Measurements from ENCODE around the gene SLC37A1.
"Not testable (repeated sequence)": the region's sequence is repeated elsewhere in the genome, so short reads cannot be mapped to it uniquely, and the experiment has no call there.

Gene SLC37A1

GRCh38 chr21:42597487-42598158, 84.0 kb downstream of the SLC37A1 start:
- no peak for DNase-seq

- no peak for DNase-seq
Observed at GRCh38 chr21:42598159-42598735, 84.6 kb downstream of the SLC37A1 start.

DNA sequence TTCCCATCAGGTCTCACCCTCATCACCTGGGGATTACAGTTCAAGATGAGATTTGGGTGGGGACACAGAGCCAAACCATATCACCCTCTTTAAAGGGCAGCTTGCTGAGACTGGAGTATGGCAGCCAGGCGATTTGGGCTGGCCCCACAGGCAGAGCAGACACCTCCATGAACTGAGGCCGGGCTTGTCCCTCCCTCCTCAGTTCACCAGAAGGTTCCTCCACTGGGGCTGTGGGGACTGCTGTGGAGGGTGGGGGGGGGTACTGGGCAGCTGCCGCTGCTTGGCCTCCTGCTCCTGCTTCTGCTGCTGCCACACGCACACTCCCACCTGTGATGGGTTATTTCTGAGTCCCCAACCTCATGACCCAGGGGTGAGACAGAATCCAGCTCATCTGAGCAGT, 85.8 kb downstream of the SLC37A1 start:
- no peak for DNase-seq

DNA sequence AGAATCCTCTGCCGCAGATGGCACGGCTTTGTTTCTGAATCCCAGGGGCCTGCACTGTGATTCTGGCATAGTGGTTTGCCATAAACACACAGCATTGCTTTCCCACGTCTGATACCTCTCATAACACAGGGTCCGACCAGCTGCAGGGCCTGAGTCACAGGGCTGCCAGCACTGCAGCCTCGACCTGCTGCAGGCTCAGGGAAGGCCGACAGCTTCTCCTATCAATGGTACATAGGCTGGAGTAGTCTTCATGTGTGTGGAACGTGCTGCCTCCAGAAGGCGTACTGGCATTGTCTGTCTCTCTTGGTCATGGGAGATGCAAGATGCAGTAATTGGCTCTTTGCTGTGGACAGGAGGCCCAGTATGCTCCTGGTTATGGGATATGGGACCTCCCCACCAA, 86.3 kb downstream of the SLC37A1 start:
- DNase-seq = no peak

DNA sequence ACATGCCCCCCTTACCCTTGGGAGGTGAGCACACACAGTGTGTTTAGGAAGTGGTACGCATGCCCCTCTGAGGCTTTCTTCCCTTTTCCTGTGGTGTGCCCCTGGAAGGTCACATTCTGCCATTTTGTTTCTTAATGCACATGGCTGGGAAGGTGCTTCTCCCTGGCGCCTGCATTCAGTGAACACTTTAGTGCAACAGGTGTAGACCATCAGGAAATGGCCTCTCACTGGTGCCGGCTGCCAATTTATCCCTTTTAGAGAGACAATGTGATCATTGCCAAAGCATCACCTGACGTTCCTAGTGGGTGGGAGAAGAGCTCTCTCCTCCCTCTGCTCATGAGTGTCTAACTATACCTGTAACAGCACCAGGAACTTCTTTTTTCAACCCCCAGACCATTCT, 88.0 kb downstream of the SLC37A1 start:
- DNase-seq = no peak

GRCh38 chr21:42607102-42607501, 93.5 kb downstream of the SLC37A1 start:
- DNase-seq = no peak

DNA sequence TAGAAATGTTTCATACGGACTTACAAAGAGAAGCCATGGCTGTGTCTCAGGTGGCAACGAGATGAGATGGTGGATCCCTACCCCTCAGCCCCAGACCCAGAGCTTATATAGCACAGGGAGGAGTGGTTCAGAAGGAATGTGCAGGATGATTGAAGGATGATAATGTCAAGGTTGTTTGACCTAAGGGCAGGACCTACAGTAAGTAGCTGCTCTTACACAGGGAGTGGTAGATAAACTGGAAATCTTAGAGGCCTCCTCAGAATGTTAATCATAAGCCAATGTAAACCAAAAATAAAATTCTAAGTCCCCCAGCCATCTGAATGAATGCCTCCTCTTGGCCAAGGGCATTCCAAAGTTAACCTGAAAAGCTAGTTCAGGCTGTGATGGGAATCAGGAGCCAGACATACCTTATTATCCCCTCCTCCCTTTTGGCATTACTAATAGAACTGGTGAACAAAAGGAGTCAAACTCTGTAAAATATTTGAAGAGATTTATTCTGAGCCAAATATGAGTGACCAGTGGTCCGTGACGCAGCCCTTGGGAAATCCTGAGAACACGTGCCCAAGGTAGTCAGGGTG, 94.0 kb downstream of the SLC37A1 start:
- DNase-seq = no peak

- DNase-seq = no peak
Observed at GRCh38 chr21:42608446-42608845, 94.8 kb downstream of the SLC37A1 start.

- DNase-seq = no peak
Observed at GRCh38 chr21:42609811-42610210, 96.2 kb downstream of the SLC37A1 start.

GRCh38 chr21:42611852-42612251, 98.2 kb downstream of the SLC37A1 start:
- DNase-seq = no peak

- no peak for DNase-seq
Observed at GRCh38 chr21:42612390-42612789, 98.7 kb downstream of the SLC37A1 start.

GRCh38 chr21:42613756-42614155, 100.1 kb downstream of the SLC37A1 start:
- no peak for DNase-seq

DNA sequence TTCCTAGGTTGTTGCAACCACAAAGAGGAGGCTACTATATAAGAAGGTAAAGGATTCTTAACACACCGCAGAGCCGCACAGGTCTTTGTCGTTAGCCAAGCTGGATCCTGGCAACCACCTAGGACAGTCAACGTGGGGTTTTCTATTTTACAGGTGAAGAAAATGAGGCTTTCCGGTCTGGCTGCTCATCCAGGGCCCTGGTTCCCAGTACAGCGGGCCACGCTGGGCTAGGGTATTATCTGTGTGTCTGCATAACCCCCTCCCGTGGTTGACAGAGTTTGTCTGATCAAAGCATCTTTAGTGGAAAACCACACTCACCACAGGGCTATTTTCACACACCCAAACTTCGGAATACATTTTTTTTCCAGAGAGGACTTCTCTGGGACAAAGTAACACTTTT, 100.7 kb downstream of the SLC37A1 start:
- DNase-seq = no peak

DNA sequence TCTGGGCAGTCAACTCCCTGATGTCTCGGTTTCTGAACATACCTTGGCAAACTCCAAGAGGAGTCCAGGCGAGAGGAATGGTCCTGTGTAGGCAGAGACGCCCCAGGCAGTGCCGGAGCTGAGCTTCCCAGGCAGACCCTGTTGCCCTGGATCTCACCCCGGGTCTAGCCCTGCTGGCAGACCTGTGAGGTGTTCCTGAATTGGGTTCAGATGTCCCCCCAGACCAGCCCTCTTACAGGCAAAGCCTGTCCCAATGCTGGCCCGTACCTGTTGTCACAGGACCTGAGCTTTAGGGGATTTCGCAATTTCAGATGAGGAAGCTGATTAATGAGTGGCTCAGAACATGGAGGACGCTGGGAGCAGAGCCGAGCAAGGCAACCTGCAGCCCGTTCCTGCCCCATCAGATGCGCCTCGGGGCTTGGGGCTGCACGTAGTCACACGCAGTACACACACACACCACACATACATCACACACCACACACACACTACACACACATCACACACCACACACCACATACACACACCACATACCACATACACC, 101.2 kb downstream of the SLC37A1 start:
- no peak for DNase-seq

DNA sequence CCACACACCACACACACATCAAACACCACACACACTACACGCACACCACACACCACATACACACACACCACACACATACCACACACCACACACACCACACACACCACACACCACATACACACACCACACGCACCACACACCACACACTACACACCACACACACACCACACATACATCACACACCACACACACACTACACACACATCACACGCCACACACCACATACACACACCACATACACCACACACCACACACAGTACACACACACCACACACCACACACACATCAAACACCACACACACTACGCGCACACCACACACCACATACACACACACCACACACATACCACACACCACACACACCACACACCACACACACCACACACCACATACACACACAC, 101.7 kb downstream of the SLC37A1 start:
- DNase-seq = not testable (repeated sequence)

- DNase-seq = no peak
Observed at GRCh38 chr21:42615924-42616323, 102.3 kb downstream of the SLC37A1 start.

GRCh38 chr21:42616446-42616845, 102.8 kb downstream of the SLC37A1 start:
- peak in 1 of 2 donors; percentile 20 for DNase-seq

- DNase-seq = no peak
Observed at GRCh38 chr21:42616941-42617340, 103.3 kb downstream of the SLC37A1 start.

- no peak for DNase-seq
Observed at GRCh38 chr21:42617486-42617885, 103.8 kb downstream of the SLC37A1 start.

- DNase-seq = no peak
Observed at GRCh38 chr21:42618707-42619102, 105.1 kb downstream of the SLC37A1 start.

- DNase-seq = no peak
Observed at GRCh38 chr21:42619166-42619565, 105.5 kb downstream of the SLC37A1 start.

- no peak for DNase-seq
Observed at GRCh38 chr21:42619841-42620240, 106.2 kb downstream of the SLC37A1 start.

GRCh38 chr21:42621166-42621818, 107.6 kb downstream of the SLC37A1 start:
- no peak for DNase-seq

- DNase-seq = no peak
Observed at GRCh38 chr21:42621819-42622177, 108.1 kb downstream of the SLC37A1 start.

Data from bone marrow (tissue), 2 donors.